Lower lobe of right lung (tissue), 2 donors: ENCODE data around the gene KIRREL3. TPM values are rescaled to one million over a fixed set of nuclear protein-coding genes. Genes with fewer than 3 reads are reported as not detected.

Experiments used
- ATAC-seq, 2 donors: fragments of 200-7000 bp; cut with Tn5 transposase; one replicate each; pipeline ENCODE4 v1.9.1; 2020 to 2022; ENCODE audit warnings: mild to moderate bottlenecking in 2 of 2, moderate library complexity in 2 of 2
- DNase-seq: peaks from one replicate; pipeline ENCODE4 v3.0.0-alpha.2; 2020
- H3K27ac ChIP-seq: fragments of 200-600 bp; one replicate; pipeline ENCODE4 v1.8.0; 2022
- H3K27me3 ChIP-seq: fragments of 200-600 bp; one replicate; pipeline ENCODE4 v1.8.0; 2022; ENCODE audit warnings: low read depth
- H3K36me3 ChIP-seq: fragments of 200-600 bp; one replicate; pipeline ENCODE4 v1.8.0; 2022; ENCODE audit warnings: mild to moderate bottlenecking
- H3K4me1 ChIP-seq: fragments of 200-600 bp; one replicate; pipeline ENCODE4 v1.8.0; 2022
- H3K4me3 ChIP-seq: fragments of 200-600 bp; one replicate; pipeline ENCODE4 v1.8.0; 2022; ENCODE audit warnings: mild to moderate bottlenecking
- H3K9me3 ChIP-seq: fragments of 200-600 bp; one replicate; pipeline ENCODE4 v1.8.0; 2022
- intact Hi-C: fragments of 100-400 bp; cut with DNase I; formaldehyde crosslinking; loops from one replicate; pipeline ENCODE4 v1.11.0; 2022
- total RNA-seq: library from RNA; stranded (reverse); fragmentation: NEBNext Ultra II Directional; extraction: Animal tissue kit (Norgen Biotek cat#: 25700); gene quantifications from one replicate; pipeline ENCODE4 v1.2.1, GENCODE V29; 2021
- TF ChIP-seq, protein P1 (sequence below): fragments of 200-600 bp; IDR thresholded peaks from one replicate; pipeline ENCODE4 v1.8.0; 2022; ENCODE audit warnings: antibody characterized with exemption, mild to moderate bottlenecking
- donor health status: DM: no; HTN: yes; CAD: no; lungs with severe emphysema.

The KIRREL3 gene
- total RNA-seq, 1 donor from 2014 or later: 0.15 TPM

GRCh38 chr11:126548581-126549550, 451.7 kb downstream of the KIRREL3 start:
- no peaks in the 10 kb centered on the region for H3K9me3 ChIP-seq
- no peak for ATAC-seq
- intact Hi-C loops: no loop called here
- peaks cover 9% of the 10 kb centered on the region for H3K4me1 ChIP-seq
- H3K27ac ChIP-seq: no peak overlapping the region
- no peak overlapping the region for H3K4me3 ChIP-seq
- TF ChIP-seq, protein P1, sequence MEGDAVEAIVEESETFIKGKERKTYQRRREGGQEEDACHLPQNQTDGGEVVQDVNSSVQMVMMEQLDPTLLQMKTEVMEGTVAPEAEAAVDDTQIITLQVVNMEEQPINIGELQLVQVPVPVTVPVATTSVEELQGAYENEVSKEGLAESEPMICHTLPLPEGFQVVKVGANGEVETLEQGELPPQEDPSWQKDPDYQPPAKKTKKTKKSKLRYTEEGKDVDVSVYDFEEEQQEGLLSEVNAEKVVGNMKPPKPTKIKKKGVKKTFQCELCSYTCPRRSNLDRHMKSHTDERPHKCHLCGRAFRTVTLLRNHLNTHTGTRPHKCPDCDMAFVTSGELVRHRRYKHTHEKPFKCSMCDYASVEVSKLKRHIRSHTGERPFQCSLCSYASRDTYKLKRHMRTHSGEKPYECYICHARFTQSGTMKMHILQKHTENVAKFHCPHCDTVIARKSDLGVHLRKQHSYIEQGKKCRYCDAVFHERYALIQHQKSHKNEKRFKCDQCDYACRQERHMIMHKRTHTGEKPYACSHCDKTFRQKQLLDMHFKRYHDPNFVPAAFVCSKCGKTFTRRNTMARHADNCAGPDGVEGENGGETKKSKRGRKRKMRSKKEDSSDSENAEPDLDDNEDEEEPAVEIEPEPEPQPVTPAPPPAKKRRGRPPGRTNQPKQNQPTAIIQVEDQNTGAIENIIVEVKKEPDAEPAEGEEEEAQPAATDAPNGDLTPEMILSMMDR: no peak
- H3K36me3 ChIP-seq: no peaks in the 10 kb centered on the region
- H3K27me3 ChIP-seq: no peaks in the 10 kb centered on the region
- no peak for DNase-seq

DNA sequence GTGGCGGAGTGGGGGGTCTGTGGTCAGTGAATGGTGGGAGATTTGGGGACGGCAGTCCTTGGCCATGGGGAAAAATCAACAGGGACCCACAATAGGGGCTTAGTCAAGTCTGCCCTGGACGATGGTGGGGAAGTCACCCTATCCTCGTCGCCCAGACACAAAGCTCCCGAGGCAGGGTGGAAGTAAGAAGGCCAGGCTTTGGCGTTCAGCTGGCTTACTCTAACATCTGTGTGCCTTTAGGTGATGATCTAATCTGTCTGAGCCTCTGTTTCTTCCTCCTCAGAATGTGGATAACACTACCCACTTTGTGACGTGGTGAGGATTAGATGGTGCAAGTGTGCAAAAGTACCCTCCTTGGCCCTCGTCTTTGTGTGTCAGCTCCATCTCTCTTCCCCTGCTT, 452.9 kb downstream of the KIRREL3 start:
- Histone ChIP-seq H3K9me3 (no peaks in the 10 kb centered on the region), H3K27ac (no peak overlapping the region), H3K4me1 (peaks cover 13% of the 10 kb centered on the region), H3K27me3 (no peaks in the 10 kb centered on the region), H3K36me3 (no peaks in the 10 kb centered on the region), H3K4me3 (no peak overlapping the region)
- no peak for ATAC-seq
- TF ChIP-seq, protein P1: no peak
- intact Hi-C loops: no loop called here
- DNase-seq: no peak

DNA sequence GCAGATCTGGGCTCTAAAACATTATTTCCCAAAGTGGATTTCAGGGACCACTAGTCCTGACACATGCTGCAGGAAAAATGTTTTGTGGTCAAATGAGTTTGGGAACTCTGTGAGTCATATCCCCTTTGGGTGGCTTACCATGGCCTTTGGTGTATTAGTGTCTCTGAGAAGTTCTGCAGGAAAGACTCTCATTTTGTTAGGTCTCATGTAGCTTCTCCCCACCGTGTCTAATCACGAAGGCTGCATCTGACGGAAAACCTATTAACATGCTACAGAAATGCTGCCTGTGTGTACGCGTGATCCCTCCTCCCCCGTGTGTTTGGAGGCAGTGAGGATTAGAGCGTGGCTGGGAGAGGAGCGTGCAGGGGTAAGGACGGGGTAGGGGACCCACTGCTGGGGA, 453.4 kb downstream of the KIRREL3 start:
- Histone ChIP-seq H3K27me3 (no peaks in the 10 kb centered on the region), H3K27ac (no peak overlapping the region), H3K4me1 (peaks cover 13% of the 10 kb centered on the region), H3K36me3 (no peaks in the 10 kb centered on the region), H3K4me3 (no peak overlapping the region), H3K9me3 (no peaks in the 10 kb centered on the region)
- DNase-seq: no peak
- TF ChIP-seq, protein P1: no peak
- intact Hi-C loops: no loop called here
- no peak for ATAC-seq

- TF ChIP-seq, protein P1: no peak
- DNase-seq (no peak), ATAC-seq (no peak)
- no peaks in the 10 kb centered on the region for H3K27me3 ChIP-seq
- intact Hi-C loops: no loop called here
- H3K27ac ChIP-seq: no peak overlapping the region
- H3K4me3 ChIP-seq: no peak overlapping the region
- peaks cover 13% of the 10 kb centered on the region for H3K4me1 ChIP-seq
- no peaks in the 10 kb centered on the region for H3K9me3 ChIP-seq
- H3K36me3 ChIP-seq: no peaks in the 10 kb centered on the region
These were observed 453.9 kb downstream of the KIRREL3 start for GRCh38 chr11:126546694-126547093.

DNA sequence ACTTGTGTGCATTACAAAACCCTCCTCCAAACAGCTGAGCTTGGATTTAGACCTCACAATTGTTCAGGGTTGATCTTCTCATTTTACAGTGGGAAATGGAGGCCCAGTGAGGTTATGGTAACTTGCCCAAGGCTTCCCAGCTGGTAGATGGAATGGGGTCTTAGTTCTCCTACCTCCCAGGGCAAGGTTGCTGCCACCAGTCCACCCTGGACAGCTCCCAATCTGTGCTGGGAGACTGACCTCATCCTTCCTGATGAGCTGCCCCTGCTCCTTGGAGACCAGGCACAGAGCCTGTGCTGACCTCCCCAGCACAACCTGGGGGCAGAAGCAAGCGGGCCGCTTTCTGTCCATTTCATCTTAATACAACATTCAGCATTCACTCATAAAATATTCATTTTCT, 454.4 kb downstream of the KIRREL3 start:
- H3K4me3 ChIP-seq: no peak overlapping the region
- ATAC-seq (no peak), DNase-seq (no peak)
- H3K27me3 ChIP-seq: no peaks in the 10 kb centered on the region
- TF ChIP-seq, protein P1: no peak
- peaks cover 13% of the 10 kb centered on the region for H3K4me1 ChIP-seq
- H3K27ac ChIP-seq: no peak overlapping the region
- H3K36me3 ChIP-seq: no peaks in the 10 kb centered on the region
- intact Hi-C loops: no loop called here
- H3K9me3 ChIP-seq: no peaks in the 10 kb centered on the region
